AG09309 (cell line): ENCODE data around the gene CD3E.
"Not testable (repeated sequence)": the region's sequence is repeated elsewhere in the genome, so short reads cannot be mapped to it uniquely, and the experiment has no call there.

Experiments
- DNase-seq: peaks from one replicate; pipeline ENCODE4 v3.0.0-alpha.2; 2010; ENCODE audit warnings: low read depth
- H3K4me3 ChIP-seq: 2 replicates; pipeline ENCODE4 v1.5.1; 2011; ENCODE audit warnings: mild to moderate bottlenecking, low read depth, low read length, moderate library complexity; ENCODE audit not compliant: control insufficient read depth
- TF ChIP-seq, protein P1 (sequence below): IDR thresholded peaks from 2 replicates; pipeline ENCODE4 v1.5.1; 2011; ENCODE audit warnings: mild to moderate bottlenecking, low read depth, low read length, inconsistent platforms; ENCODE audit not compliant: insufficient read depth, control insufficient read depth; ENCODE audit errors: missing control alignments

CD3E gene

DNA sequence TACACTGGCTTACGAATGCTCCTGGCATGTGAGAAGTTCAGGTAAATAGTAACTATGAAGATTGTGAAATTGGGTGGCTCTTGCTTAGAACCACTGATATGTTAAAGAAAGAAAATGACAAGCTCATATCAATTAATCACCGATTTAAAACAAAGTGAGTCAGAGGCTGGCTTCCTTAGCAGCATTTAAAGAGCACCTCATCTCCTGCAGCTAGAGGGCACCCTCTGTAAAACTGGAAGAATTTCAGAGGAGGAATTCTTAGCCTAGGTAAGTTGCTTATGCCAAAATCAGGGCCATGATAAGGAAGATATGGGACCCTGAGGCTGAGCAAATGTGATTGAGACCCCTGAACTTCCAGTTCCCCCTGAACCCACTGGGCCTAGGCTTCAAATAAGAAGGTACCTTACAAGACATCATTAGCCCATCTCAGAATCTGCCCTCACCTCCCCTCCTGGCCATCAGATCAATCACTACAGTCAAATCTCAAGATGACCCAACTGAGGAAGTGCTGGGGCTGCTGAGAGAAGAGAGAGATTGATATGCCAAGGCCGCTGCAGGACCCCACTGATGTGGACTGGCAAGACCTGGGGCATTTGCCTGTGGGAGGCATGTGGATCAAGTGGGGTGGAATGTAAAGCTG is 8.6 kb upstream of the CD3E start:
- no peak overlapping the region for H3K4me3 ChIP-seq
- TF ChIP-seq, protein P1, sequence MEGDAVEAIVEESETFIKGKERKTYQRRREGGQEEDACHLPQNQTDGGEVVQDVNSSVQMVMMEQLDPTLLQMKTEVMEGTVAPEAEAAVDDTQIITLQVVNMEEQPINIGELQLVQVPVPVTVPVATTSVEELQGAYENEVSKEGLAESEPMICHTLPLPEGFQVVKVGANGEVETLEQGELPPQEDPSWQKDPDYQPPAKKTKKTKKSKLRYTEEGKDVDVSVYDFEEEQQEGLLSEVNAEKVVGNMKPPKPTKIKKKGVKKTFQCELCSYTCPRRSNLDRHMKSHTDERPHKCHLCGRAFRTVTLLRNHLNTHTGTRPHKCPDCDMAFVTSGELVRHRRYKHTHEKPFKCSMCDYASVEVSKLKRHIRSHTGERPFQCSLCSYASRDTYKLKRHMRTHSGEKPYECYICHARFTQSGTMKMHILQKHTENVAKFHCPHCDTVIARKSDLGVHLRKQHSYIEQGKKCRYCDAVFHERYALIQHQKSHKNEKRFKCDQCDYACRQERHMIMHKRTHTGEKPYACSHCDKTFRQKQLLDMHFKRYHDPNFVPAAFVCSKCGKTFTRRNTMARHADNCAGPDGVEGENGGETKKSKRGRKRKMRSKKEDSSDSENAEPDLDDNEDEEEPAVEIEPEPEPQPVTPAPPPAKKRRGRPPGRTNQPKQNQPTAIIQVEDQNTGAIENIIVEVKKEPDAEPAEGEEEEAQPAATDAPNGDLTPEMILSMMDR, result peak; percentile 51
- no peak for DNase-seq

DNA sequence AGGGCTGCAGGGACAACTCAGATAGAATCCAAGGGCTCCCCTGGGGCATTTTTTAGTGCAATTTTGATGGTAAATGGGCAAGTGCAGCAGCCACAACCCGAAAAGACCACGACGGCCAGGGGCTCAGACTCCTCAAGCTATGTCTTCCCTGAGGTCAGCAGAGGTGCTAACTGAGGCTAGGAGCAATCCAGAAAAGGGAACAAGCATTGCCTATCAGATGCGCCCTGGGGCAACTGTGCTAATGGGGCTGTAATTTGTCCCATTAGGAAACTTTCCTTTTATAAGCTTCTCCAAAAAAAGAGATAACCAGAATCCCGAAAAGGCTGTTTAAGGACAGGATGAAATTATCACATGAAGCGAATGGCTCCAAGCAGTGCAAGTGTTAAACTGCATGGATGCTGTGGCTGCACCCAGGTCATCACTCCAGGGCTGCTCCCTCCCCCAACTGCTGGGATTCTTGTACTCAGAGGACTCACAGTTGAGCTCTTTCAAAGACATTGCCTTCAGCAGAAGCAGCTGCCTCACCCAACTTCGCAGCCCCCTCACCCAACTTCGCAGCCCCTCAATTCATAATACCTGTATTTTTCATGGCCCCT is 2.8 kb upstream of the CD3E start:
- H3K4me3 ChIP-seq, result no peak overlapping the region
- no peak for DNase-seq
- TF ChIP-seq, protein P1, result no peak

DNA sequence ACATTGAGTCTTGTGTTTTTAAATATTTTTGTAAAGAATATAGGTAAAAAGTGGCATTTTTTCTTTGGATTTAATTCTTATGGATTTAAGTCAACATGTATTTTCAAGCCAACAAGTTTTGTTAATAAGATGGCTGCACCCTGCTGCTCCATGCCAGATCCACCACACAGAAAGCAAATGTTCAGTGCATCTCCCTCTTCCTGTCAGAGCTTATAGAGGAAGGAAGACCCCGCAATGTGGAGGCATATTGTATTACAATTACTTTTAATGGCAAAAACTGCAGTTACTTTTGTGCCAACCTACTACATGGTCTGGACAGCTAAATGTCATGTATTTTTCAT is 333 bp upstream of the CD3E start:
- TF ChIP-seq, protein P1, result no peak
- DNase-seq, result no peak
- no peak overlapping the region for H3K4me3 ChIP-seq

DNA sequence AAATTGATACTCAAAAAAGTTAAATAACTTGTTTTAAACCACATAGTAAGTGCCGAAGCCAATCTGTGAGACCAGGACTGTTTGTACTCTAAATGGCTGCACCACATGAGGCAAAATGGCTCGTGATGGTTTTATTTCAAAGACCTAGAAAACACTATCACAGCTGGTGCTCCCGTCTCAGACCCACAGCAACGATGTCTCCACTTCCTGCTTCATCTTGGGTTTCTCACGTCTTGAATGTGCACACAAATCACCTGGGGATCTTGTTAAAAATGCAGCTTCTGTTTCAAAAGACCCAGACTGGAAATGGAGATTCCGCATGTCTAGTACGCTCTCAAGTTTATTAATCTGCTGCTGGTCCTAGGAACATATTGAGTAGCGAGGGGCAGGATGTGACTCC is 1.2 kb downstream of the CD3E start:
- H3K4me3 ChIP-seq, result no peak overlapping the region
- DNase-seq, result no peak
- TF ChIP-seq, protein P1, result no peak

DNA sequence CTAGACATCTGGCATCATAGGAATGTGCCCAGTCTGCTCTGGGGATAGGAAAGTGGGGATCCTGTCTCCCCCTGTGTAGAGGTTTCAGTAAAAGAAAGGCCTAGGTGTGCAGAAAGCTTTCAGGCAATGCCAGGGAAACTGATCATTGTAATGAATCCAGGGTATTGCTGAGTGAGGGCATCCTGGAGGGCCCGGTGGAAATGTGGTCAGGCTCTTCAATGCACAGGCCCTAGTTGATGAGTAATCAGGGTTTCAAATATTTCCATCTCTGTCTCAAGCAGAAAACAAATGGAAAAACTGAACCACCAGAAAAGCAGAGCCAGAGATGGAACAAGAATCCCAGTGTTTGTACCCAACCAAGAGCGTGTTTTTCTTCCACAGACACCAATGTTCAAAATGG is 2.0 kb downstream of the CD3E start:
- TF ChIP-seq, protein P1, result no peak
- no peak for DNase-seq
- H3K4me3 ChIP-seq, result no peak overlapping the region

DNA sequence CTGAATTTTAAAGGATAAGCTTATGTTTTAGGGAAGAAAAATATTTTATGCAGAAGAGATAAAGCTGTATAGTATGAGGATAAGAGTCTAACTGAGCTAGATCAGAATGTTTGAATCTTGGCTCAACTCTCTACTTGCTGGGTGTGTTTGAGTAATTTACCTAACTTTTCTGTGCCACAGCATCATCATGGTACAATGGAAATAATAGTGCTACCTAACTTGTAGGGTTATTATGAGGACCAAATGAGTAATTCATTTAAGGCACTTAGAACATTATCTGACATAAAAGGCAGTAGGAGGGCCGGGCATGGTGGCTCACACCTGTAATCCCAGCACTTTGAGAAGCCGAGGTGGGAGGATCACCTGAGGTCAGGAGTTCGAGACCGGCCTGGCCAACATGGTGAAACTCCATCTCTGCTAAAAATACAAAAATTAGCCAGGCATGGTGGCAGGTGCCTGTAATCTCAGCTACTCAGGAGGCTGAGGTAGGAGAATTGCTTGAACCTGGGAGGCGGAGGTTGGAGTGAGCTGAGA is 4.5 kb downstream of the CD3E start:
- not testable (repeated sequence) for DNase-seq, H3K4me3 ChIP-seq

DNA sequence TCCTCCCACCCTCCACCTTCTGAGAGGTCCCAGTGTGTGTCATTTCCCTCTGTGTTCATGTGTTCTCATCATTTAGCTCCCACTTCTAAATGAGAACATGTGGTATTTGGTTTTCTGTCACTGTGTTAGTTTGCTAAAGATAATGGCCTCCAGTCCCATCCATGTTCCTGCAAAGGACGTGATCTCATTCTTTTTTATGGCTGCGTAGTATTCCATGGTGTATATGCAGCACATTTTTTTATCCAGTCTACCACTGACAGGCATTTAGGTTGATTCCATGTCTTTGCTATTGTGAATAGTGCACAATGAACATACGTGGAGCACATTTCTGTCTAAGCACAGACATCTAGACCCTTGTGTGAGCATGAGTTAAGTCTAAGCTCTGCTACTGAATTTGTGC is 5.7 kb downstream of the CD3E start:
- no peak overlapping the region for H3K4me3 ChIP-seq
- TF ChIP-seq, protein P1, result no peak
- DNase-seq, result no peak
